Adrenal gland (tissue), 5 donors: Measurements from ENCODE around the gene TMEM256.

ENCODE experiments used
- POLR2A ChIP-seq, 2 donors: fragments of 450-650 bp; IDR thresholded peaks; one replicate each; pipeline ENCODE4 v1.6.1; 2017; ENCODE audit warnings: antibody characterized with exemption in 2 of 2, mild to moderate bottlenecking in 2 of 2, moderate library complexity in 1 of 2
- TF ChIP-seq, protein P1 (sequence below), 6 experiments: fragments of 450-650 bp in 4 of 6; fragments of 200-600 bp in 2 of 6; sonication (generic) in 1 of 6; IDR thresholded peaks; 1 replicate in 5 of 6; 2 replicates in 1 of 6; pipeline versions ENCODE4 v1.5.1 to v1.8.0; 2016 to 2021; ENCODE audit warnings: antibody characterized with exemption in 6 of 6, mild to moderate bottlenecking in 2 of 6, moderate library complexity in 1 of 6
- donor health status: DM: no; HTN: no; CAD: no.

DNA sequence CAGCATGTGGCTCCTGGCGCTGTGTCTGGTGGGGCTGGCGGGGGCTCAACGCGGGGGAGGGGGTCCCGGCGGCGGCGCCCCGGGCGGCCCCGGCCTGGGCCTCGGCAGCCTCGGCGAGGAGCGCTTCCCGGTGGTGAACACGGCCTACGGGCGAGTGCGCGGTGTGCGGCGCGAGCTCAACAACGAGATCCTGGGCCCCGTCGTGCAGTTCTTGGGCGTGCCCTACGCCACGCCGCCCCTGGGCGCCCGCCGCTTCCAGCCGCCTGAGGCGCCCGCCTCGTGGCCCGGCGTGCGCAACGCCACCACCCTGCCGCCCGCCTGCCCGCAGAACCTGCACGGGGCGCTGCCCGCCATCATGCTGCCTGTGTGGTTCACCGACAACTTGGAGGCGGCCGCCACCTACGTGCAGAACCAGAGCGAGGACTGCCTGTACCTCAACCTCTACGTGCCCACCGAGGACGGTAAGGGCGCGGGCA is 4.4 kb upstream of the TMEM256 start:
- TF ChIP-seq, protein P1, sequence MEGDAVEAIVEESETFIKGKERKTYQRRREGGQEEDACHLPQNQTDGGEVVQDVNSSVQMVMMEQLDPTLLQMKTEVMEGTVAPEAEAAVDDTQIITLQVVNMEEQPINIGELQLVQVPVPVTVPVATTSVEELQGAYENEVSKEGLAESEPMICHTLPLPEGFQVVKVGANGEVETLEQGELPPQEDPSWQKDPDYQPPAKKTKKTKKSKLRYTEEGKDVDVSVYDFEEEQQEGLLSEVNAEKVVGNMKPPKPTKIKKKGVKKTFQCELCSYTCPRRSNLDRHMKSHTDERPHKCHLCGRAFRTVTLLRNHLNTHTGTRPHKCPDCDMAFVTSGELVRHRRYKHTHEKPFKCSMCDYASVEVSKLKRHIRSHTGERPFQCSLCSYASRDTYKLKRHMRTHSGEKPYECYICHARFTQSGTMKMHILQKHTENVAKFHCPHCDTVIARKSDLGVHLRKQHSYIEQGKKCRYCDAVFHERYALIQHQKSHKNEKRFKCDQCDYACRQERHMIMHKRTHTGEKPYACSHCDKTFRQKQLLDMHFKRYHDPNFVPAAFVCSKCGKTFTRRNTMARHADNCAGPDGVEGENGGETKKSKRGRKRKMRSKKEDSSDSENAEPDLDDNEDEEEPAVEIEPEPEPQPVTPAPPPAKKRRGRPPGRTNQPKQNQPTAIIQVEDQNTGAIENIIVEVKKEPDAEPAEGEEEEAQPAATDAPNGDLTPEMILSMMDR (IDR thresholded peaks at IDR 0.05): no peak
- no peak for TF ChIP-seq POLR2A (IDR thresholded peaks at IDR 0.05)
